C4-2B (cell line): ENCODE results near the gene SLC22A16.

Experiments used
- H3K27ac ChIP-seq: fragments of 450-650 bp; 2 replicates; pipeline ENCODE4 v1.5.1; 2017
- ZFX ChIP-seq: fragments of 450-650 bp; IDR thresholded peaks from 2 replicates; pipeline ENCODE4 v1.6.1; 2017
- TF ChIP-seq, protein P1 (sequence below): fragments of 450-650 bp; conservative IDR thresholded peaks from 2 replicates; pipeline ENCODE4 v1.5.1; 2017; ENCODE audit warnings: mild to moderate bottlenecking

SLC22A16 gene

DNA sequence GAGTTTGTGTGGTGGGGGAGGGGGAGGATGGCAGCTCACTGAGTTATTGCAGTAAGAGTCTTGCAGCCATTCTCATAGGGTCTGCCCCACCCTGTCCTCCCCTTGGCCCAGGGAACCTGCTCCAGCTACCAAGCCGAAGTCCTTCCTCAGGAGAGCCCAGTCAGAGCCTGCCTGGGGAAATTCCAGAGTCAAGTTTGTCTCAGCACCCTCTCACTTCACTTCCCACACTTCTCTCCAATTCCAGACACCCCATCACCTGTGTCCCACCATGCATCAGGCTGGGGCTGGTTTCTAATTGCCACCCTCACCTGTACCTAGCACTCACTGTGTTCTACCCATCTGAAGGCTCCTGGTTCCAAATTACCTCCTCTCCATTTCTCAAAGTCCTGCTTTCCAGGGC is 10.3 kb upstream of the SLC22A16 start:
- TF ChIP-seq, protein P1, sequence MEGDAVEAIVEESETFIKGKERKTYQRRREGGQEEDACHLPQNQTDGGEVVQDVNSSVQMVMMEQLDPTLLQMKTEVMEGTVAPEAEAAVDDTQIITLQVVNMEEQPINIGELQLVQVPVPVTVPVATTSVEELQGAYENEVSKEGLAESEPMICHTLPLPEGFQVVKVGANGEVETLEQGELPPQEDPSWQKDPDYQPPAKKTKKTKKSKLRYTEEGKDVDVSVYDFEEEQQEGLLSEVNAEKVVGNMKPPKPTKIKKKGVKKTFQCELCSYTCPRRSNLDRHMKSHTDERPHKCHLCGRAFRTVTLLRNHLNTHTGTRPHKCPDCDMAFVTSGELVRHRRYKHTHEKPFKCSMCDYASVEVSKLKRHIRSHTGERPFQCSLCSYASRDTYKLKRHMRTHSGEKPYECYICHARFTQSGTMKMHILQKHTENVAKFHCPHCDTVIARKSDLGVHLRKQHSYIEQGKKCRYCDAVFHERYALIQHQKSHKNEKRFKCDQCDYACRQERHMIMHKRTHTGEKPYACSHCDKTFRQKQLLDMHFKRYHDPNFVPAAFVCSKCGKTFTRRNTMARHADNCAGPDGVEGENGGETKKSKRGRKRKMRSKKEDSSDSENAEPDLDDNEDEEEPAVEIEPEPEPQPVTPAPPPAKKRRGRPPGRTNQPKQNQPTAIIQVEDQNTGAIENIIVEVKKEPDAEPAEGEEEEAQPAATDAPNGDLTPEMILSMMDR = no peak
- TF ChIP-seq ZFX = no peak
- H3K27ac ChIP-seq = no peak overlapping the region

DNA sequence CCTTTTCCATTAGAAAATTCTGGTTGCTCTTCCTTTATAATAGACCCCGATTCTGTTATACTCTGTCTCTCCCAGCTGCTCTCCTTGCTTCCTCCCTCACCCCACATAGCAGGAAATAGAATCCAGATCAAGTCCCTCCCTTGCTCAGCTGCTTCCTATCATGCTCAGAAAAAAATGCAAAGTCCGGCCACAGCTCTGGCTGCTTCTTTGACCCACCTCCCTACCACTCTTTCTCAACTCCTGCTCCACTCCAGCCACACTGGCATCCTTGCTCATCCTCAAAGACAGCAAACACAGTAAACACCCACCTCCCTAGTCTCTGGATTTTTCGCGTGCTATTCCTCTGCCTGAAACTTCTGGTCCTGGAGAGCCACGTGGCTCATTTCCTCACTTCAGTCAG is 9.1 kb upstream of the SLC22A16 start:
- H3K27ac ChIP-seq = 0 out of 2 replicates have a peak overlapping the region, but pooled peaks have one; percentile 13

DNA sequence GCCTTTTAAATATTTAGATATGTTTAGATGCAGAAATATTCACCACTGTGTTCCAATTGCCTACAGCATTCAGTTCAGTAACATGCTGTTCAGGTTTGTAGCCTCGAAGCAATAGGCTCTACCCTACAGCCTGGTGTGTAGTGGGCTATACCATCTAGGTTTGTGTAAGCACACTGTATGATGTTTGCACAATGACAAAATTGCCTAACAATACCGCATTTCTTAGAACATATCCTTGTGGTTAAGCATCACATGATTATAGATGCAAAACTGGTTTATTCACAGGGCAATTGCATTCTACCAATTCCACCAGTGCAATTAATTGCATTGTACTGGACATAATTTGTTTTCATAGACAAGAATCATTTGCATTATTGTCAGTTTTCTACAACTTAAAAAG is 7.9 kb upstream of the SLC22A16 start:
- no peak overlapping the region for H3K27ac ChIP-seq
- TF ChIP-seq ZFX = no peak
- TF ChIP-seq, protein P1 = no peak

More for the DNA sequence above, 9.1 kb upstream of the SLC22A16 start:
- no peak for TF ChIP-seq ZFX
- TF ChIP-seq, protein P1 = no peak

DNA sequence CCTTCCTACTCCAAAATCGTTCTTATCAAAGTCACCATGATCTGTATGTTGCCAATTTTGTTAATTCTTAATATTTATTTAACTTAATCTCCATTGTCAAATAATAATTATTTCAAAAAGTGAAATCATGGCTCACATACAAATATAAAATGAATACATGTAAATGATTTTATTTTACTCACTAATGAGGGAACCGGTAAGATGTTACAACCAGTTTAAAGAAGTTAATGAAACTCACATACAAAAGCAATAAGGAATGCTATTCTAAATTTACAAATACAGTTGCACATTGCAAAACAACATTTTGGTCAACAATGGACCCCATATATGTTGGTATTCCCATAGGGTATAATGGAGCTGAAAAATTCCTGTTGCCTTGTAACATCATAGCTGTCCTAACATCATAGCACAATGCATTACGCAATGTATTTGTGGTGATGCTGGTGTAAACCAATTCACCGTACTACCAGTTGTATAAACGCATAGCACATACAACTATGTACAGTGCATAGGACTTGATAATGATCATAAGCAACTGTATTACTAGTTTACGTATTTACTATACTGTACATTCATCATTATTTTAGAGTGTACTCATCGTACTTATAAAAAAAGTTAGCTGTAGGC is 6.5 kb upstream of the SLC22A16 start:
- H3K27ac ChIP-seq = peak overlapping the region; percentile 73
- no peak for TF ChIP-seq ZFX
- TF ChIP-seq, protein P1 = no peak

DNA sequence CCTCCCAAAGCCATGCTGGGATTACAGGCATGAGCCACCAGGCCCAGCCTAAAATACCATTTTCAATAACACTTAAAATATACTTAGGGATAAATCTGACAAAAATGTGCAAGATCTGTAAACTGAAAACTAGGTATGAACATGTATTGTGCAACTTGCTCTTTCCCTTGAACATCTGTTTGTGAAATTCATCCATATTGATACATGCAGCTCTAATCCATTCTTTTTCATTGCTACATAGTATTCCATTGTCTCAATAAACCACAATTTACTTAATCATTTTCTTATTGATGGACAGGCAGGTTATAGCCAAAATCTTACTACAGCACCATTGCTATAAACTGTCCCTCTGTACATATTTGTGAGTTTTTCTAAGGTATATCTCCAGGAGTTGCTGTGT is 4.7 kb upstream of the SLC22A16 start:
- no peak for TF ChIP-seq ZFX
- TF ChIP-seq, protein P1 = no peak
- H3K27ac ChIP-seq = no peak overlapping the region

DNA sequence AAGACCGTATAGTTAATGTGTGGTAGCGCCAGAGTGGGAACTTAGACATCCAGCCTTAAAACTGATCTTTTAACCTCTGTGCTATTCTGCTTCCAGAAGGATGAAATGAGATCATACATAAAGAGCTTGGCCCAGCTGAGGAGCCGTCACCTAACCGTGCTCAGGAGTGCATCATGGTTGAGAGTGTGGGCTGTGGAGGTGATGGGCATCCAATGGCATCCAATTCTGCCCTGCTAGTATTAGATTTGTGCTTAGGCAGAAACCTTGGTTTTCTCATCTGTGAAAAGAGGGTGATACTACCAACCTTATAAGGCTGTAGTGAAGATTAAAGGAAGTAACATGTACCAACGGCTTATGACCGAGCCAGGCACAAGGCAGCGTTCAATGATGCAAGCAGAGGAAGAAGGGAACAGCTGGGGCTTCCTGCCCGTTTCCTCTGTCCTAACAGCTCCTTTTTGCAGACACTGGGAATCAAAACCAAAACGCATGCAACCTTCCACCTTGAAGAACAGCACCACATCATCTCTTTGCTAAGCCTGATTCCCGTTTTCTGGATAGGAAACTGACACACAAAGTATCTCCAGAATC is 1.3 kb downstream of the SLC22A16 start:
- no peak overlapping the region for H3K27ac ChIP-seq
- TF ChIP-seq, protein P1 = no peak
- TF ChIP-seq ZFX = no peak

DNA sequence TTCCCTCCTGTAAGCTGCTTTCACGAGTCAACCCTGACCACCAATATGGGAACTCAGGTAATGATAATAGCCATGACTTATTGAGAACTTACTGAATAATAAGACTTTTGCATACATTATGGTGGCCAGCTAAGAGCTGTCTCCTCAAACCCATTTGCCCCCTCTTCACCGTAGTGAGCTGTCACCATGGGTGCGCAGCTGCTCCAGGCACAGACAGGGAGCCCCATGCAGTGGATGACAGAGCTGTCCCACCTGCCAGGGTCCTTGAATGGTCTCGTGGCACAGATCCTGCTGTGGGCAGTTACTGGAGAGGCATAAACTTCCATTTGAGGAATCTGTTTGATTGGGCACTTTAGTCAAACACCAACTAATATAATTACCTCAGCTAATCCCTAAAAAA is 1.9 kb downstream of the SLC22A16 start:
- no peak overlapping the region for H3K27ac ChIP-seq
- no peak for TF ChIP-seq ZFX
- TF ChIP-seq, protein P1 = no peak
